GM12892 (cell line): ENCODE measurements around the gene WWOX.

ENCODE experiments used
- DNase-seq: peaks from one replicate; pipeline ENCODE4 v3.0.0; 2011; ENCODE audit not compliant: insufficient read length
- FAIRE-seq: peaks from 2 replicates; lab custom pipeline; 2011; peaks lifted over from hg19 to GRCh38; lab: Jason Lieb, UNC
- POLR2A ChIP-seq: IDR thresholded peaks from 2 replicates; pipeline ENCODE4 v1.6.1; 2011; ENCODE audit warnings: low read depth, low read length, control low read depth
- POLR2AphosphoS5 ChIP-seq: IDR thresholded peaks from 2 replicates; pipeline ENCODE4 v1.6.1; 2011; ENCODE audit warnings: low read depth, low read length, control low read depth
- TAF1 ChIP-seq: IDR thresholded peaks from 2 replicates; pipeline ENCODE4 v1.6.1; 2011; ENCODE audit warnings: low read depth, mild to moderate bottlenecking, control low read depth, low read length, borderline replicate concordance

Gene WWOX

DNA sequence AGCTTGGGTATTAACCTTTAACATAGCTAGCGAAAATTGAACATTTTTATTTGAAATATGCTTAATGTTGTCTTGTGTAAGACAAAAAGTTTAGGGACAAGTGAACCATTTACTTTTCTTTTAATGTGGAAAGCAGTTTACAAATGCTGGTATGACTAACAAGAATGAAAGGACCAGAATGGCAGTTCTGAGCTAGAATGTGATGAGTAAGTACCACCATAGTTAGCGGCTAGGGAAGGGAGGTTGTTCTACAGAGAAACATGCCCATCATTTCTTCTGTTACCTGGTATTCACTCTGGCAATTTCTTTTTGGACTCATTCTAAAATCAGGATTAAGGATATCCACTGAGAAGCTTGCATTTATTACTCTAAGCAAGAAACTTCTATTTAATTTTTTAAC, 121.1 kb downstream of the WWOX start:
- FAIRE-seq (no peak), DNase-seq (no peak)
- TF ChIP-seq TAF1, result no peak
- TF ChIP-seq POLR2AphosphoS5, result no peak
- TF ChIP-seq POLR2A, result no peak

DNA sequence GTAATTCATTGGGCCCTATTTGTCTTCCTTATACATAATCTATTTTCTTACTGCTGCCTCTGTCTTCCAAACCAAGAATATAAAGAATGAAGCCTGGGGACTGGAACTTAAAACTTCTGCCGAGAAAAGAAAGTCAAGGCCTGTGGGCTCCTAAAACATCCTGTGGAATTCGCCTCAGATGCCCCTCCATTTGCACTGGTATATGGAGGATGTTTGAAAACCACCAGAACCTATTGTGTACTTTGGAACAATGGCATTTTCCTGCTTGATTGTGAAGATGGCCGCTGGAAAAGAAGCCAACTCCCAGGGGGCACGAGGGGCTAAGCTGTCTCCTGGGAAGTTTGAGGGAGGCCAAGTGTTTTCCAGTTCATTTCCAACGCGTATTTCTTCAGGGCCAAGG, 122.4 kb downstream of the WWOX start:
- no peak for TF ChIP-seq POLR2AphosphoS5
- no peak for TF ChIP-seq POLR2A
- TF ChIP-seq TAF1, result no peak
- FAIRE-seq, result no peak
- DNase-seq, result no peak

DNA sequence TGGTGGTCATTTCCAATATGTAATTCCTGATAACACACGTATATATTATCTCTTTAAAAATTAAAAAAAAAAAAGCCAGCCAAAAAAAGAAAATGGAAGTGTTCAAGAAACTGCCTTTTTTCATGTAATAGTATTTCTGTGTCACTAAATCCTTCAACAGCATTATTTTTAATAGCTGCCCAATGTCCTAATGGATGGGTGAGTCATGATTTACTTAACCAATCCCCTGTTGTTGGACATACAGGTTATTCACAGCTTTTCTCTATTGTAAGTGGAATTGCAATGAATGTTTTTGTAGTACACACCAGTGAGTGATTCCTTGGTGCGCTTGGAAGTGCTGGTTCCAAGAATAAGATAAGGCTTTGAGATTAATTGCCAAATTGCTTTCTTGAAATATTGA, 124.9 kb downstream of the WWOX start:
- FAIRE-seq (no peak), DNase-seq (no peak)
- TF ChIP-seq POLR2AphosphoS5, result no peak
- no peak for TF ChIP-seq TAF1
- TF ChIP-seq POLR2A, result no peak

DNA sequence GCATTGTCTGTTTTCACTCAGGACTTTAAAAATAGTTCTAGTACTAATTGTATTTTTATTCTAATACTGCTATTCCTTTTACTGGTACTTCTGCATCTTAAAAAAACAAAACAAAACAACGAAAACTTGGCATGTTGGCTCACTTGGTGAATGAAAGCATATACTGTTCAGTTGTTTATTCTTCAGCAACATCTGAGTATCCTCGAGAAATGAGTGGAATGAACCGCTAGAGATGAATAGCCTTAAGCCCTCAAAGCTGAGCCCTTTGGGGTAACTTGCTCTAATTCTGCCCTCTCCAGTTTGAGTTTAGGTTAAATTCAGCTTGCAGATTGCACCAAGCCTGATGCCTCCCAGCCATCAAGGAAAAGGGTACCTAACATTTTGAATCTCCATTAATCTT, 126.5 kb downstream of the WWOX start:
- TF ChIP-seq POLR2AphosphoS5, result no peak
- TF ChIP-seq POLR2A, result no peak
- TF ChIP-seq TAF1, result no peak
- no peak for DNase-seq
- FAIRE-seq, result no peak

DNA sequence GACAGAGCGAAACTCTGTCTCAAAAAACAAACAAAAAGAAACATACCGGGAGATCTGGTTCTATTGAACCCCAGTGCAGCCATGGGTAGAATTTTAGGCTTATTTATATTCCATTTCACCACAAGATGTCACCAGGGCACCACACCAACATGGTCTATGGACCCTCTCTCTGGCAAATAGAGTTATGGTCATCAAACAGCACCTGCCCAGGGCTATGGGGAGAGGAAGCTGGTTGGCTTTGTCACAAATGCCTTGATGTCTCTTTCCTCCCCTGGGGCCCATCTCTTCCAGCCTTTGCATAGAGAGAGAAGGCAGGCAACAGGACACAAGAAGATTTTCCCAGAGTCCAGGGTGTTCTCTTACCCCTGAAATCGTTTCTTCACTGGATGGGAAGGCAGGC, 128.4 kb downstream of the WWOX start:
- no peak for DNase-seq
- TF ChIP-seq POLR2A, result no peak
- no peak for TF ChIP-seq POLR2AphosphoS5
- no peak for TF ChIP-seq TAF1
- FAIRE-seq, result no peak

DNA sequence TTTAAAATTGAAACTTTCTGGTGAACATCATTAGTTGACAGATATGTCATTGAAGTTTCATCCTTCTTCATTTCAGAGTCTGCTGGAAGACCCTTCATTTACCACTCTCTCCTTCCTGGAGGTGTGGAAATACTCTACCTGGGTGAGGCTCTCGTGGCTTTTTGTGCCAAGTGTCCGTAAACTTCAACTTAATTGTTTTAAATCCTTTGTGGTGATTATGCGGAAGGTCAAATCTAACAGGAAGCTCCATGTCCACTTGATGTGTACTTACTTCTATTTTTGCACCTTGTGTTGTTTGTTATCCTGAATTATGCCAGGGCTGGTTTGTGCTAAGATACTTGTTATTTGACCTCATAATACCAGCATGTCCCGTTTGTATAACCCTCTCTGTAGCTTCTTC, 129.2 kb downstream of the WWOX start:
- FAIRE-seq (no peak), DNase-seq (no peak)
- TF ChIP-seq POLR2A (no peak), POLR2AphosphoS5 (no peak), TAF1 (no peak)

DNA sequence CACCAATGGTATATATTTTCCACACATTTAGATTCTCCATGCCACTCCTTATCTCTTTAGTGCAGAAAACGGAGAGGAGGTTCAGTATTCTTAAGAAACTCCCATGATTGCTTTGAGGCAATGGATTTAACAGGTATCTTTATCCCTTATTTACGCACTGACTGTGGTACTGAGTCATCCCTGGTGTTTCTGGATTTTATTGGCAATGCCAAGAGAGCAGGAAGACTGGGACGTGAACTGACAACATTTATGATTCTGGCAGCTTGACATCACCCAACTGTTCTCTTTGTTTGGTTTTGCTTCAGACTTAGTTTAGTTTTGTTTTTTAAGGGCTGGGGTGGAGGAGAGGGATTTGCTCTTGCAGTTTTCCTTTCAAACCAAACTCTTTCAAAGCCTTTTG, 131.4 kb downstream of the WWOX start:
- FAIRE-seq (no peak), DNase-seq (no peak)
- TF ChIP-seq POLR2AphosphoS5, result no peak
- no peak for TF ChIP-seq TAF1
- no peak for TF ChIP-seq POLR2A

DNA sequence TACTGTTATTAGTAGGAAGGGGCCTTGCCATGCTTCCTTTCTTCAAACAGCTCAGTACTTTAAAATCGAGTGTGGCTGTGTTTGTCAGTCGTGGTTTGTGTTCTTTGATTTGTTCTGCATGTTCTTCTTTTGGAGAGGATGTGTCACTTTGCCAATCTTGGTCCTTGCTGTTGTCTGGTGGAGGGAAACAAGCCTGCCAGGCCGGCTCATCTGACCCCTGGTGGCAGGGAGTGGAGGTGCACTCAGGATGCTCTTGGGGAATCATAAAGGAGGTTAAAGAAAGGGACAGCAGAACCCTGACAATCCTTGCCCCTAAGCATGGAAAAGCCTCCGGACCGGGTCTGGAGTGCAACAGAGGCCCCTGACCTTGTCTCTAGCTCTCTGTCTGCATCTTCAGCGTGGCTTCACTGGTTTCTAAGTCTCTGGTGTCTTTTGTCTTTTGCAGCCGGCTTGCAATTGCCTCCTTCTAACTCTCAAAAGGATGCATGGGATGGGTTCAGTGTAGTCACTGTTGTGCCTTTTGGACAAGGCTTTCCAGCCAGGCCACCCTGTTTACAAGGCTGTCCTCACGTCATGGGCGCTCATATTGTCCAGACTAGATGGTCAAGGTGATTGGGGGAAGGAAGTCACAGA, 135.8 kb downstream of the WWOX start:
- TF ChIP-seq POLR2AphosphoS5 (no peak), POLR2A (no peak), TAF1 (no peak)
- DNase-seq, result peak; percentile 45
- no peak for FAIRE-seq

DNA sequence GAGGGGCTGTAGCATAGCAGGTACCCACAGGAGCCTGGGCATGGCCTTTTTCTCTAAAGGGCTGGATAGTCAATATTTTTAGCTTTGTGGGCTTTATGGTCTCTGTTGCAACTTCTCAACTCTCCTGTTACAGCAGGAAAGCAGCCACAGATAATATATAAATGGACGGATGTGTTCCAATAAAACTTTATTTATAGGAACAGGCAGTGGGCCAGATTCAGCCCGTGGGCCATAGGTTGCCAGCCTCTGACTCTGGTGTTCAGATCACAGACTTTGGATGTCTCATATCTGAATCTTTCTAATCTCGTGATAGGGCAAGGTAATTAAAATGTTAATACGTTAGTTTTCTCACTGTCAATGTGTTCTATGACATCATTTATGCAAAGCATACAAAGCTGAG, 136.4 kb downstream of the WWOX start:
- DNase-seq (no peak), FAIRE-seq (no peak)
- TF ChIP-seq POLR2AphosphoS5 (no peak), TAF1 (no peak), POLR2A (no peak)

DNA sequence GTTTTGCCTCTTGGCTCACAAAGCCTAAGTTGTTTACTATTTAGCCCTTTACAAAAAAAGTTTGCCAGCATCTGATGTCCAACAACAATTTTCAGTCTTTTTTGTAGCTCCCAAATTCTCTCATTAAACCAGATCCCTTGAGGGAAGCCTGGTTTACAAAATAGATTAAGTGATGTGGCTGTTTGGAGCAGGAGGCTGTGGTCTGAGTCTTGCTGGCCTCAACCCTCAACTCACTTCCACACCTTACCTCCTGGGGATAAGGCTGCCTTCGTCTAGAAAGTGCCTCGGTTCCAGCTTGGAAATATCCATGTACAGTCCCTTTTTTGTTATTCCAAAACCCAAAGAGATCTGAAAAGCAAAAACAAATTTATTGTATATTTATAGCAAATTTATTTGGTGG, 138.4 kb downstream of the WWOX start:
- FAIRE-seq (no peak), DNase-seq (no peak)
- no peak for TF ChIP-seq POLR2AphosphoS5
- no peak for TF ChIP-seq TAF1
- TF ChIP-seq POLR2A, result no peak

DNA sequence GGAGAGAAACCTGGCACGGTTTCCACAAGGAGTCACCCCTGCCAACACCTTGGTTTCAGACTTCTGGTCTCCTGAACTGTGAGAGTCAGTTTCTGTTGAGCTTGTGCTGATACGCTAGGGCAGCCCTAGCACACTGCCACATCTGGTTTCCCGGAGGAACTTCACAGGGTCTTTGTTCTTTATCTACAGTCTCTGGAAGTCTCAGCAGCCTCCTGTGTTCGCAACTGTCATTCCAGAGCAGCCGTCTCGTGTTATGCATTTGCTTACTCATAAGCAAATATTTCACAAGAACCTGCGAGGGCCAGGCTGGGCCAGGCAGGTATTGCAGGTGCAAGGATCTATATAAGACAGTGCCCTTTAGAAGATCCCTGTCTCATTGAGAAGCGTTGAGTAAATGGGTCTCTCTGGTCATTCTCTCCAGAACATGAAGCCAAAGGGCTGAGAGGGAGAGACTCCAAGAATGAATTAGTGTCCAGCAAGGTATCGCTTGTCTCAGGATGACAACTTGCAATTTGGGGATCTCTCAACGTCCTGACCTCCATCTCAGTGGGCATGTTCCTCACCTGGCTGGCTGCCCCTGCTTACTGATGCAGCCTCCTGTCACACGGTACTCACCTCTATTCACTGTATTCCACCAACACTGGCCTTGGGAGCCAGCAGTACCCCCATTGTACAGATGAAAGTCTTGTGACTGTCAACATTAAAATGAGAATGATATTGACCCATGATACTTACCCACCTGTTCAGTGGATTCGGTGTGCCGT, 141.2 kb downstream of the WWOX start:
- DNase-seq, result no peak
- TF ChIP-seq POLR2AphosphoS5 (no peak), POLR2A (no peak), TAF1 (no peak)
- FAIRE-seq, result no peak

DNA sequence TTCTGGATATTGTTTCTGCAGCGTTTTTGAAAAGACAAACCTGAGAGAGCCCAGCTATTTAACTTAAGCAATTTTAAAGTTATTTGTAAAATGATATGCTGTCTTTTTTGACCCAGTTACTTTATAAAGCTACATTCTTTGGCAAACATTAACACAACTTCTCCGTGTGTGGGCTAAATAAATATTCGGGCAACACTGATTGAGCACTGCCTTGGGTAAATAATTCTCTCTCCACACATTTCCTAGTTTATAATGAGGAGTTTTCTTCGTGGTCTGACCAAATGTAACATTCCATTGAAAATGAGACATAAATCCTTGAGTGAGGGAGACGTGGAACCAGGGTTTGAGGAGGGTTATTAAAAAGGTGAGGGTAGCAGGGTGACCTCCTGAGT, 142.8 kb downstream of the WWOX start:
- FAIRE-seq (no peak), DNase-seq (no peak)
- no peak for TF ChIP-seq POLR2AphosphoS5
- no peak for TF ChIP-seq POLR2A
- TF ChIP-seq TAF1, result no peak
